ENCODE data around the gene ARHGAP22. TPM values are rescaled to one million over a fixed set of nuclear protein-coding genes. Genes with fewer than 3 reads are reported as not detected.
"Not testable (repeated sequence)": the region's sequence is repeated elsewhere in the genome, so short reads cannot be mapped to it uniquely, and the experiment has no call there.

Gene ARHGAP22
- total RNA-seq, 1 experiment from 2014 or later, result 0.53 TPM

DNA sequence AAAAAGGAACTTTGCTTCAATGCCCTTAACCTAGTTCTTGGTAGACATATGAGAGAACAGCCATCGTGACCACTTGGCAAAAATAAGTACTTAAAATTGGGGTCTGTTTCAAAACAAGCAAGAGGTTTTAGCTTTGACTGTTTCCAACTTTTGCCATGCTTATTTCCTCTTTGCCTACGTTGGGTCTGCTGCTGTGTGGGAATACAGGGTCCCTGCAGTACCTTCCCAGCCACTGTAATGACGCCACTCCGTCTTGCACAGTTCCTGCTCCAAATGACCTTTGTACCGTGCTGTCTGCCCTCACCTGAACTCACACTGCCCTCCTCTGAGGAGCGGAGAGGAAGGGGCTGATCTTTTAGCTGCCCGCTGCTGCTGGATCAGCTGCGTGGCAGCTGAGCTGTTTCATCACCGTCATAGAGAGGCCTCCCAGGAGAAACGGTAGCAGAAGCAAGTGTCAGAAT, 165.3 kb downstream of the ARHGAP22 start:
- no peak for DNase-seq (ENCODE audit: low read depth in 1 of 2, low spot score in 2 of 2)
- H3K27ac ChIP-seq, result no peak overlapping the region
- H3K27me3 ChIP-seq (replicated peaks), result no peaks in the 10 kb centered on the region
- H3K4me1 ChIP-seq (replicated peaks), result peaks cover 11% of the 10 kb centered on the region
- no peaks in the 10 kb centered on the region for H3K9me3 ChIP-seq (replicated peaks)
- peaks cover 7% of the 10 kb centered on the region; the same call in 1 of the 2 replicates for H3K36me3 ChIP-seq
- no peak overlapping the region for H3K4me3 ChIP-seq

- Histone ChIP-seq H3K36me3 (peaks cover 7% of the 10 kb centered on the region; the same call in 1 of the 2 replicates), H3K4me1 (replicated peaks) (peaks cover 11% of the 10 kb centered on the region), H3K4me3 (no peak overlapping the region), H3K27ac (no peak overlapping the region), H3K9me3 (replicated peaks) (no peaks in the 10 kb centered on the region), H3K27me3 (replicated peaks) (no peaks in the 10 kb centered on the region)
- peak in 1 of 2 experiments; percentile 50 for DNase-seq (ENCODE audit: low read depth in 1 of 2, low spot score in 2 of 2)
Measured at GRCh38 chr10:48439031-48439430, 165.8 kb downstream of the ARHGAP22 start.

GRCh38 chr10:48437546-48437945, 167.3 kb downstream of the ARHGAP22 start:
- no peak overlapping the region for H3K4me3 ChIP-seq
- H3K36me3 ChIP-seq, result peaks cover 11% of the 10 kb centered on the region; the same call in 1 of the 2 replicates
- no peaks in the 10 kb centered on the region for H3K27me3 ChIP-seq (replicated peaks)
- no peak overlapping the region for H3K27ac ChIP-seq
- no peak for DNase-seq (ENCODE audit: low read depth in 1 of 2, low spot score in 2 of 2)
- H3K4me1 ChIP-seq (replicated peaks), result peaks cover 11% of the 10 kb centered on the region
- no peaks in the 10 kb centered on the region for H3K9me3 ChIP-seq (replicated peaks)

- no peak for DNase-seq (ENCODE audit: low read depth in 1 of 2, low spot score in 2 of 2)
Measured at GRCh38 chr10:48431871-48432270, 173.0 kb downstream of the ARHGAP22 start.

GRCh38 chr10:48430402-48430993, 174.4 kb downstream of the ARHGAP22 start:
- Histone ChIP-seq H3K27ac (no peak overlapping the region), H3K9me3 (replicated peaks) (no peaks in the 10 kb centered on the region), H3K36me3 (peaks cover 31% of the 10 kb centered on the region), H3K4me3 (no peak overlapping the region), H3K4me1 (replicated peaks) (no peaks in the 10 kb centered on the region), H3K27me3 (replicated peaks) (no peaks in the 10 kb centered on the region)
- no peak for DNase-seq (ENCODE audit: low read depth in 1 of 2, low spot score in 2 of 2)

More at GRCh38 chr10:48431871-48432270, 173.0 kb downstream of the ARHGAP22 start:
- Histone ChIP-seq H3K27ac (no peak overlapping the region), H3K4me3 (no peak overlapping the region), H3K4me1 (replicated peaks) (no peaks in the 10 kb centered on the region), H3K36me3 (peaks cover 25% of the 10 kb centered on the region), H3K9me3 (replicated peaks) (no peaks in the 10 kb centered on the region), H3K27me3 (replicated peaks) (no peaks in the 10 kb centered on the region)

GRCh38 chr10:48429309-48429708, 175.6 kb downstream of the ARHGAP22 start:
- H3K9me3 ChIP-seq (replicated peaks), result no peaks in the 10 kb centered on the region
- H3K27ac ChIP-seq, result no peak overlapping the region
- DNase-seq (ENCODE audit: low read depth in 1 of 2, low spot score in 2 of 2), result no peak
- H3K4me3 ChIP-seq, result no peak overlapping the region
- no peaks in the 10 kb centered on the region for H3K4me1 ChIP-seq (replicated peaks)
- H3K27me3 ChIP-seq (replicated peaks), result no peaks in the 10 kb centered on the region
- H3K36me3 ChIP-seq, result peaks cover 31% of the 10 kb centered on the region

GRCh38 chr10:48428896-48429295, 176.0 kb downstream of the ARHGAP22 start:
- Histone ChIP-seq H3K36me3 (peaks cover 31% of the 10 kb centered on the region), H3K4me1 (replicated peaks) (no peaks in the 10 kb centered on the region), H3K9me3 (replicated peaks) (no peaks in the 10 kb centered on the region), H3K27ac (no peak overlapping the region), H3K4me3 (no peak overlapping the region), H3K27me3 (replicated peaks) (no peaks in the 10 kb centered on the region)
- no peak for DNase-seq (ENCODE audit: low read depth in 1 of 2, low spot score in 2 of 2)

- H3K4me3 ChIP-seq, result no peak overlapping the region
- no peaks in the 10 kb centered on the region for H3K27me3 ChIP-seq (replicated peaks)
- no peak for DNase-seq (ENCODE audit: low read depth in 1 of 2, low spot score in 2 of 2)
Measured at GRCh38 chr10:48423884-48424283, 181.0 kb downstream of the ARHGAP22 start.

GRCh38 chr10:48421862-48422261, 183.0 kb downstream of the ARHGAP22 start:
- H3K27me3 ChIP-seq (replicated peaks); H3K27ac ChIP-seq; H3K36me3 ChIP-seq; DNase-seq (ENCODE audit: low read depth in 1 of 2, low spot score in 2 of 2); H3K9me3 ChIP-seq (replicated peaks); H3K4me1 ChIP-seq (replicated peaks); H3K4me3 ChIP-seq: not testable (repeated sequence)

More at GRCh38 chr10:48423884-48424283, 181.0 kb downstream of the ARHGAP22 start:
- Histone ChIP-seq H3K4me1 (replicated peaks) (no peaks in the 10 kb centered on the region), H3K36me3 (peaks cover 15% of the 10 kb centered on the region), H3K9me3 (replicated peaks) (no peaks in the 10 kb centered on the region), H3K27ac (no peak overlapping the region)

- DNase-seq (ENCODE audit: low read depth in 1 of 2, low spot score in 2 of 2), result no peak
- peaks cover 18% of the 10 kb centered on the region for H3K4me1 ChIP-seq (replicated peaks)
- H3K36me3 ChIP-seq, result peaks cover 7% of the 10 kb centered on the region; the same call in 1 of the 2 replicates
- H3K27me3 ChIP-seq (replicated peaks), result no peaks in the 10 kb centered on the region
- H3K4me3 ChIP-seq, result no peak overlapping the region
- H3K27ac ChIP-seq, result no peak overlapping the region
- H3K9me3 ChIP-seq (replicated peaks), result no peaks in the 10 kb centered on the region
Measured at GRCh38 chr10:48419714-48420113, 185.2 kb downstream of the ARHGAP22 start.

DNA sequence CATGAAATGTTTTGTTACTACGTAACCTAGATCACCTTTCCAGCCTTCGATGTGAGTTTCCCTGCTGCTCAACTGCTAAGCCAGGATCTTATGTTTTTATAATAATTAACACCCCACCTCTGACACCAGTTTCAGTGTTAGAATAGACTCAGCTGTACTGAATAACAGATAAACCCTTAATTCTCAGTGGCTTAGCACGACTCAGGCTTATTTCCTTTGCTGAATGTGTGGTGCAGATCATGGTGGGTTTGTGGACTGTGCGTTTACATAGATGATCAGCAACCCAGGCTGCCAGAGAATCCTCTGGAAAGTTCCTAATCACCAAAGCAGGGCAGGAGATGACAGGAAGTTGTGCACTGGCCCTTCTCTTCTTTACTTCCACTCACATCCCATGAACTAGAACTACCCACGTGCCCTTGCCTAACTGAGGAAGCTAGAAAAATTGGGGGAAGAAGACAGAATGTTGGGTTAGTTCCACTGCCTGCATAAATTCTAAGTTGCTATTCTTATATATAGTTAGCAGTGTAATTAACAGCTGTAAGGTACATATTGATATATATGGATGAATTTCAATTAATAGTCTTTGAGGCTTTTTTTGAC, 186.6 kb downstream of the ARHGAP22 start:
- Histone ChIP-seq H3K4me1 (replicated peaks) (peaks cover 22% of the 10 kb centered on the region), H3K9me3 (replicated peaks) (no peaks in the 10 kb centered on the region), H3K4me3 (no peak overlapping the region), H3K27me3 (replicated peaks) (no peaks in the 10 kb centered on the region), H3K36me3 (peaks cover 7% of the 10 kb centered on the region), H3K27ac (no peak overlapping the region)
- no peak for DNase-seq (ENCODE audit: low read depth in 1 of 2, low spot score in 2 of 2)

- no peak for DNase-seq (ENCODE audit: low read depth in 1 of 2, low spot score in 2 of 2)
- Histone ChIP-seq H3K9me3 (replicated peaks) (0 out of 2 replicates have a peak, but pooled peaks cover 4% of the 10 kb centered on the region), H3K27me3 (replicated peaks) (no peaks in the 10 kb centered on the region), H3K4me3 (no peak overlapping the region), H3K4me1 (replicated peaks) (peaks cover 22% of the 10 kb centered on the region), H3K27ac (no peak overlapping the region), H3K36me3 (peaks cover 16% of the 10 kb centered on the region)
Measured at GRCh38 chr10:48417374-48417773, 187.5 kb downstream of the ARHGAP22 start.

- Histone ChIP-seq H3K27ac (no peak overlapping the region), H3K36me3 (peaks cover 23% of the 10 kb centered on the region), H3K9me3 (replicated peaks) (0 out of 2 replicates have a peak, but pooled peaks cover 4% of the 10 kb centered on the region), H3K4me1 (replicated peaks) (peaks cover 22% of the 10 kb centered on the region), H3K4me3 (no peak overlapping the region), H3K27me3 (replicated peaks) (no peaks in the 10 kb centered on the region)
- no peak for DNase-seq (ENCODE audit: low read depth in 1 of 2, low spot score in 2 of 2)
Measured at GRCh38 chr10:48416584-48417232, 188.2 kb downstream of the ARHGAP22 start.

DNA sequence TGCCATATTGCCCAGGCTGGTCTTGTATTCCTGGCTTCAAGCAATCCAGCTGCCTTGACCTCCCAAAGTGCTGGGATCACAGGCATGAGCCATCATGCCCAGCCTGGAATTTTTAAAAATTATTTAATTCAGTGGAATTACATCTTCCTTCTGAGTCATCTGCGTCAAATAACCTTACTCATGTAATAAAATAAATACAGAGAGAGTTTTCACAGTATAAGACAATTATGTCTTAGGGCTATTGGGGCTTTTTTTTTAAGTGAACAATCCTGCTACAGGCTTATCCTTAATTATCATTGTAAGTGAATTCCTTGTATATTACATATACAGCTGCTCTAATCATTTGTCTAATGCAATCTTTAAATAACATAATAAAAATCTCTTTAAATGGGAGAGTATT, 190.1 kb downstream of the ARHGAP22 start:
- Histone ChIP-seq H3K4me1 (replicated peaks) (peaks cover 22% of the 10 kb centered on the region), H3K4me3 (no peak overlapping the region), H3K36me3 (peaks cover 40% of the 10 kb centered on the region), H3K9me3 (replicated peaks) (0 out of 2 replicates have a peak, but pooled peaks cover 4% of the 10 kb centered on the region), H3K27me3 (replicated peaks) (no peaks in the 10 kb centered on the region), H3K27ac (0 out of 2 replicates have a peak overlapping the region, but pooled peaks have one; percentile 16)
- peak in 1 of 2 experiments; percentile 60 for DNase-seq (ENCODE audit: low read depth in 1 of 2, low spot score in 2 of 2)

Data from SJSA1 (cell line).